Peyer's patch (tissue), 4 donors: ENCODE results near the gene ZNF835.

ENCODE experiments used
- POLR2A ChIP-seq, 2 donors: fragments of 450-650 bp; IDR thresholded peaks; one replicate each; pipeline ENCODE4 v1.5.1; 2017; ENCODE audit warnings: antibody characterized with exemption in 2 of 2, mild to moderate bottlenecking in 2 of 2, moderate library complexity in 2 of 2
- TF ChIP-seq, protein P1 (sequence below), 6 experiments: fragments of 450-650 bp in 4 of 6; fragments of 200-600 bp in 2 of 6; sonication (generic) in 1 of 6; IDR thresholded peaks; one replicate each; pipeline ENCODE4 v1.5.1; 2017 to 2019; ENCODE audit warnings: antibody characterized with exemption in 6 of 6, mild to moderate bottlenecking in 3 of 6, moderate library complexity in 1 of 6

DNA sequence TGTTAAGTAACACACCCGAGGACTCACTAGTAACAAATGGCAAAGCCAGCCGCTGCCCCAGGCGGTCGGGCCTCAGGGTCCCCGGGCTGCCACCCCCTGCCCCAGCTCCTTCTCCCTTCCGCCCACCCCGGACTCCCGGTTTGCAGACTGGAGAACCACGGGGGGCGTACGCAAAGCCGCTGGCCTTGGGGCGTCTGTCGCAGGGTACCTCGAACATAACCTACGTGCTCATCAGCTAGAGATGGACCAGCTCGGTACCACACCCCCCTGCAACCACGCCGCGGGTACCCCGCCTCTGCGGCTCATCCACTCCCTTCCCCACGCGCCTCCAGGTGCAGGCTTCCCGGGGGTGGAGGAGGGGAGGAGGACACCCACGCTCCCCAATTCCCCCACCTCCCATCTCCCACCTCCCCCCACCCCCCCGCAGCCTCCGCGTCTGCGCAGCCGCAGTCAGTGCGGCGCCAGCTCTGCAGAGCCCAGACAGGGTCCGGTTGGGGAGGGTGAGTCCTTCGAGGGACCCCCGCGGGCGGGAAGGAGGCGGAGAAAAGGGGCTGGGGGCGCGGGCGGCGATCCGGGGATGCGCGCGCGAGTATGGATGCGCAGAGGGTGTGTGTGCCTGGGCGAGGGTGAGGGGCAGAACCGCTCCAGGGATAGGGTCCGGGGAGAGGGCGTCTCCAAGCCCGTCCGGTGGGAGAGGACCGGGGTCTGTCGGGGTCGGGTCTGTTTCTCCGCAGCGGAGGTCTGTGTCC lies 28.7 kb downstream of the ZNF835 start, which contains the start of gene SMIM17:
- TF ChIP-seq, protein P1, sequence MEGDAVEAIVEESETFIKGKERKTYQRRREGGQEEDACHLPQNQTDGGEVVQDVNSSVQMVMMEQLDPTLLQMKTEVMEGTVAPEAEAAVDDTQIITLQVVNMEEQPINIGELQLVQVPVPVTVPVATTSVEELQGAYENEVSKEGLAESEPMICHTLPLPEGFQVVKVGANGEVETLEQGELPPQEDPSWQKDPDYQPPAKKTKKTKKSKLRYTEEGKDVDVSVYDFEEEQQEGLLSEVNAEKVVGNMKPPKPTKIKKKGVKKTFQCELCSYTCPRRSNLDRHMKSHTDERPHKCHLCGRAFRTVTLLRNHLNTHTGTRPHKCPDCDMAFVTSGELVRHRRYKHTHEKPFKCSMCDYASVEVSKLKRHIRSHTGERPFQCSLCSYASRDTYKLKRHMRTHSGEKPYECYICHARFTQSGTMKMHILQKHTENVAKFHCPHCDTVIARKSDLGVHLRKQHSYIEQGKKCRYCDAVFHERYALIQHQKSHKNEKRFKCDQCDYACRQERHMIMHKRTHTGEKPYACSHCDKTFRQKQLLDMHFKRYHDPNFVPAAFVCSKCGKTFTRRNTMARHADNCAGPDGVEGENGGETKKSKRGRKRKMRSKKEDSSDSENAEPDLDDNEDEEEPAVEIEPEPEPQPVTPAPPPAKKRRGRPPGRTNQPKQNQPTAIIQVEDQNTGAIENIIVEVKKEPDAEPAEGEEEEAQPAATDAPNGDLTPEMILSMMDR (IDR thresholded peaks at IDR 0.05): no peak
- no peak for TF ChIP-seq POLR2A (IDR thresholded peaks at IDR 0.05)
